ENCODE measurements around the gene CSNK1G1.

- no peak for TF ChIP-seq CTCF (IDR thresholded peaks at IDR 0.05; ENCODE audit: insufficient read depth, low read depth, low read length)
- TF ChIP-seq EZH2 (IDR thresholded peaks at IDR 0.05; ENCODE audit: insufficient read depth, low read length): no peak
Observed at GRCh38 chr15:64246364-64247189, 109.4 kb downstream of the CSNK1G1 start.
